ENCODE results near the gene KRT71. TPM values are rescaled to one million over a fixed set of nuclear protein-coding genes. Genes with fewer than 3 reads are reported as not detected.

KRT71 gene
- total and polyA plus RNA-seq, 5 experiments from 2014 or later, result not detected

DNA sequence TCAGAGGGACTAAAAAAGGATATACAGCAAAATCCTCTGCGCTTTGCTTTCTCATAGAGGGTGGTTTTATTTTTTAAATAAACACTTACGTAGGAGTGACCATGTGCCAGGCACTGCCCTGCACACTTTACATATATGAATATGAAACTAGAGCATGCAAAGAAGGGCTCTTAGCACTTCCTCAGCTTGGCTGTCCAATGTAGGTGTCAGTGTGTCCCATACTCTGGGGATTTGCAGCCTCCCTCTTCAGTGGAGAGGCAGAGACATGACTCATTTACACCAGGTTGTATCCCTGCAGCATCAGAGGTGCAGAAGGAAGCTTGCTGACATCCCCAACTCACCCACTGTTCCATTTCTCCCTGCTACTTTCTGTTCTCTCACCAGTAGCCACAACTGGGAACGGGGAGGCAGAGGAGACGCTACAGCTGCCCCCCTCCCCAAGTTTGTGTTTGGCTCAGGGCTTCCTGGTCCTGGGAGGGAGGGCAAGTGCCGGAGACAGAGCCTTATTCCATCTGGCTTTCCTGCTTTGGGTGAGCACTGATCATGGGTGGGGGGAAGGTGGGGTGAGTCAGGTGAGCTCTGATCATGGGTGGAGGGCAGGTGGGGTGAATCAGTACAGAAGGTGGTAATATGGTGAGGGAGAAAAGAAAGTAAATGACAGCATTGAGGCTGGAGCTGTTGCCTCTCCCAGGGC lies 27.9 kb downstream of the KRT71 start:
- DNase-seq, result peak in 1 of 10 donors; percentile 12
- Mint-ChIP-seq H3K4me3 (no peak overlapping the region), H3K4me1 (peaks cover 0 to 11% (median 1%) of the 10 kb centered on the region in 4 donors), H3K27me3 (peaks cover 0 to 11% (median 0%) of the 10 kb centered on the region in 5 donors), H3K9me3 (no peaks in the 10 kb centered on the region), H3K27ac (peak overlapping the region in 2 of 10 donors; percentile 4 to 8), H3K36me3 (no peaks in the 10 kb centered on the region)
- ATAC-seq, result no peak
- POLR2A ChIA-PET, result no interaction called here

GRCh38 chr12:52524241-52524897 lies 28.6 kb downstream of the KRT71 start:
- POLR2A ChIA-PET, result no interaction called here
- H3K4me1 Mint-ChIP-seq, result peaks cover 0 to 11% (median 1%) of the 10 kb centered on the region in 4 donors
- no peak overlapping the region for H3K27ac Mint-ChIP-seq
- H3K27me3 Mint-ChIP-seq, result peaks cover 0 to 11% (median 1%) of the 10 kb centered on the region in 5 donors
- H3K9me3 Mint-ChIP-seq, result no peaks in the 10 kb centered on the region
- H3K4me3 Mint-ChIP-seq, result no peak overlapping the region
- ATAC-seq, result no peak
- peak in 1 of 10 donors; percentile 11 for DNase-seq
- H3K36me3 Mint-ChIP-seq, result no peaks in the 10 kb centered on the region

DNA sequence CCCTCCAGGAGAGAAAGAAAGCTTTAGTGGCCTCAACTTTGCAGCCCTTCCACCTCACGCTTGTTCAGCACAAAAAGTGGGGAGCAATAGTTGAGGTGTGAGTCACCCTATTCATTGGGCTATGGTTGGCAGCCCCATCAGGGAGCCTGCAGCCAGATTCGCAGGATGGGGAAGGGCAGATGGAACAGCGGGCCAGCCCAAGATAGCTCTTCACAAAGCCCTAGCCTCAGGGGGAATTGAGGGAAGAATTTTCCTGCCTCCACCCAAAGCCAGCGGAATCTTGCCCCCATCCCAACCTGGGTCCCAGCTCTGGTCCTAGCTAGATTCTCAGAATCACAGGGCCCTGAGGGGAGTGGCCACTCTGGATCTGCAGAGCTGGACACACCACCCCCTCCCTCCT lies 29.1 kb downstream of the KRT71 start:
- Mint-ChIP-seq H3K27ac (peak overlapping the region in 1 of 10 donors; percentile 3), H3K4me3 (no peak overlapping the region), H3K4me1 (peaks cover 0 to 11% (median 1%) of the 10 kb centered on the region in 4 donors), H3K36me3 (no peaks in the 10 kb centered on the region), H3K27me3 (peaks cover 0 to 11% (median 1%) of the 10 kb centered on the region in 5 donors), H3K9me3 (no peaks in the 10 kb centered on the region)
- POLR2A ChIA-PET, result no interaction called here
- no peak for ATAC-seq
- DNase-seq, result peak in 2 of 10 donors; percentile 4 to 5

DNA sequence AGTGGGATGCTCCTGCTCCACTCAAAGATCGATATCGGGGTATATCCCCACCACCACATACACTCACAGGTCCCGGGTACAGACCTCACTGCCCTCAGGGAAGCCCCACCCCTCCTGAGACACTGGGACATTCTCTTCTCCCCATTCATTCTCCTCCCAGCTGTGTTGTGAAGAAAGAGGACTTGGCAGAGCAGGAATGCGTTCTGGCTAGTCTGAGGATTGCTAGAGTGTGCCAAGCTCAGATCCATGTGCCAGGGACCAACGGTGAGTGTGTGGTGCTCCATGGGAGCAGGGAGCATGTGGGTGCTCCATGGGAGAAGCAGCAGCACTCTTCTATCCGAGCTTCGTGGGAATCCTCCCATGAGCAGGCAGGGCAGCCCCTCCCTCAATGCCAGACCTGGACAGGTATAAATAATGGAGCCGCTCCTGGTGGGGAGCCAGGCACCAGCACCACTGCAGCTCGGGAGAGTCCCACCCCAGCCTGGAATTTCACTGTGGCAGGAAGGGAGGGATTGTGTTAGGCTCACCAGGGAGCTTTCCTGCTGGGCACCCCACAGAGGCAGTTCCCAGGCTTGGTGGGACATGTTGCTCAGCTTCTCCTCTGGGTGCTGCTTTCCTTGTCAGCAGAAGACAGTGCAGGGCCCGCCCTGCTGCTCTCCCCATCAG lies 30.5 kb downstream of the KRT71 start:
- no peaks in the 10 kb centered on the region for H3K36me3 Mint-ChIP-seq
- DNase-seq (peak in 2 of 10 donors; percentile 11 to 49), ATAC-seq (no peak)
- H3K4me3 Mint-ChIP-seq, result no peak overlapping the region
- H3K4me1 Mint-ChIP-seq, result peaks cover 0 to 11% (median 1%) of the 10 kb centered on the region in 4 donors
- H3K27ac Mint-ChIP-seq, result peak overlapping the region in 1 of 10 donors; percentile 14
- POLR2A ChIA-PET, result no interaction called here
- H3K9me3 Mint-ChIP-seq, result no peaks in the 10 kb centered on the region
- H3K27me3 Mint-ChIP-seq, result peaks cover 0 to 11% (median 1%) of the 10 kb centered on the region in 5 donors

GRCh38 chr12:52521568-52522266 lies 31.2 kb downstream of the KRT71 start:
- ATAC-seq (peak in 1 of 2 donors; percentile 25), DNase-seq (peak in 2 of 10 donors; percentile 15 to 56)
- no peaks in the 10 kb centered on the region for H3K9me3 Mint-ChIP-seq
- H3K4me3 Mint-ChIP-seq, result peak overlapping the region in 1 of 10 donors; percentile 31
- peak overlapping the region in 1 of 10 donors; percentile 66 for H3K27ac Mint-ChIP-seq
- no peaks in the 10 kb centered on the region for H3K36me3 Mint-ChIP-seq
- POLR2A ChIA-PET, result no interaction called here
- peaks cover 0 to 6% (median 0%) of the 10 kb centered on the region in 4 donors for H3K4me1 Mint-ChIP-seq
- peaks cover 0 to 11% (median 1%) of the 10 kb centered on the region in 5 donors for H3K27me3 Mint-ChIP-seq

- ATAC-seq, result no peak
- Mint-ChIP-seq H3K4me3 (no peak overlapping the region), H3K27me3 (peaks cover 0 to 11% (median 1%) of the 10 kb centered on the region in 5 donors), H3K4me1 (peaks cover 0 to 3% (median 0%) of the 10 kb centered on the region in 4 donors), H3K27ac (peak overlapping the region in 1 of 10 donors; percentile 66), H3K9me3 (no peaks in the 10 kb centered on the region), H3K36me3 (no peaks in the 10 kb centered on the region)
- POLR2A ChIA-PET, result no interaction called here
- DNase-seq, result peak in 1 of 10 donors; percentile 4
These were observed 31.8 kb downstream of the KRT71 start for GRCh38 chr12:52521175-52521567.

- peaks cover 0 to 17% (median 3%) of the 10 kb centered on the region in 5 donors for H3K27me3 Mint-ChIP-seq
- no peaks in the 10 kb centered on the region for H3K36me3 Mint-ChIP-seq
- no peak within 1 kb of the TSS for H3K4me3 Mint-ChIP-seq
- H3K9me3 Mint-ChIP-seq, result no peaks in the 10 kb centered on the region
- DNase-seq (peak in 2 of 10 donors; percentile 15 to 28), ATAC-seq (no peak)
- POLR2A ChIA-PET, result no interaction called here
- no peak within 1 kb of the TSS for H3K27ac Mint-ChIP-seq
- H3K4me1 Mint-ChIP-seq, result no peaks in the 10 kb centered on the region
These were observed 32.9 kb downstream of the KRT71 start, which contains the start of gene KRT5 for GRCh38 chr12:52519826-52520662. Gene KRT5 (minus strand): TSS chr12:52520394. CDS start chr12:52520296, 98 bp downstream.

DNA sequence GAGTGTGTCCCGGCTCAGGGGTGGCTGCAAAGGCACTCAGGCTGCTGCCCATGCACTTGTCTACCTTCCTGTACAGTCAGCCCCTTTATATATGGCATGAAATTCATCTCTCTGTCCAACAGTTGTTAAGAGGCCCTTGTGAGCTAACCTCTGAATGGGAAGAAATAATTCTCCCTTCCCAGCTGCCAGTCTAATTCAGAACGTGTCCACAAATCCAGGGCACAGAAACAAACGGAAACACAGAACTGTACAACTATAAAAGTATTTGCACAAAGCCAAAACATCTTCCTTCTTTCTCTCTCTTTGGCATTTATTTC lies 33.6 kb downstream of the KRT71 start:
- Mint-ChIP-seq H3K9me3 (no peaks in the 10 kb centered on the region), H3K36me3 (no peaks in the 10 kb centered on the region), H3K4me1 (no peaks in the 10 kb centered on the region), H3K4me3 (no peak overlapping the region), H3K27me3 (peaks cover 0 to 21% (median 5%) of the 10 kb centered on the region in 5 donors), H3K27ac (no peak overlapping the region)
- ATAC-seq (no peak), DNase-seq (no peak)
- POLR2A ChIA-PET, result no interaction called here

- ATAC-seq, result no peak
These were observed 34.2 kb downstream of the KRT71 start for GRCh38 chr12:52518574-52519386.

GRCh38 chr12:52517888-52518287 lies 35.1 kb downstream of the KRT71 start:
- POLR2A ChIA-PET, result no interaction called here
- peaks cover 0 to 24% (median 6%) of the 10 kb centered on the region in 5 donors for H3K27me3 Mint-ChIP-seq

More at GRCh38 chr12:52518574-52519386, 34.2 kb downstream of the KRT71 start:
- H3K4me1 Mint-ChIP-seq, result no peaks in the 10 kb centered on the region
- no peaks in the 10 kb centered on the region for H3K36me3 Mint-ChIP-seq
- peaks cover 0 to 21% (median 6%) of the 10 kb centered on the region in 5 donors for H3K27me3 Mint-ChIP-seq
- H3K27ac Mint-ChIP-seq, result no peak overlapping the region
- POLR2A ChIA-PET, result no interaction called here
- DNase-seq, result peak in 2 of 10 donors; percentile 8 to 10
- no peaks in the 10 kb centered on the region for H3K9me3 Mint-ChIP-seq
- no peak overlapping the region for H3K4me3 Mint-ChIP-seq

More at GRCh38 chr12:52517888-52518287, 35.1 kb downstream of the KRT71 start:
- ATAC-seq, result no peak
- no peak overlapping the region for H3K4me3 Mint-ChIP-seq
- no peaks in the 10 kb centered on the region for H3K36me3 Mint-ChIP-seq
- peak in 1 of 10 donors; percentile 11 for DNase-seq
- H3K9me3 Mint-ChIP-seq, result no peaks in the 10 kb centered on the region
- H3K27ac Mint-ChIP-seq, result no peak overlapping the region
- no peaks in the 10 kb centered on the region for H3K4me1 Mint-ChIP-seq
